A549 (cell line): ENCODE measurements around the gene S100A4. TPM values are rescaled to one million over a fixed set of nuclear protein-coding genes. Genes with fewer than 3 reads are reported as not detected.

Experiments used
- ATAC-seq, 2 experiments: fragments of 200-7000 bp in 1 of 2; fragments of >200 bp in 1 of 2; cut with Nextera tagmentation in 1 of 2; cut with Tn5 transposase in 1 of 2; 3 replicates each; pipeline versions ENCODE4 v1.8.0 to v1.9.1; 2018 to 2020; ENCODE audit warnings: mild to moderate bottlenecking in 1 of 2, moderate library complexity in 1 of 2
- CTCF ChIA-PET: fragments of 300-600 bp; sonication (Branson Sonifier 250); formaldehyde crosslinking; extraction: SDS; loops from one replicate; lab custom pipeline; 2021; ENCODE audit warnings: antibody characterized with exemption, inconsistent platforms; lab: Yijun Ruan, JAX
- POLR2A ChIA-PET: fragments of 350-600 bp; formaldehyde crosslinking; extraction: SDS; loops from one replicate; lab custom pipeline; 2021; ENCODE audit warnings: antibody characterized with exemption, inconsistent platforms; lab: Yijun Ruan, JAX
- DNase-seq, 2 experiments: peaks; one replicate each; pipeline versions ENCODE4 v3.0.0 to v3.0.0-alpha.2; 2011 to 2016; ENCODE audit warnings: low read depth in 1 of 2, low spot score in 1 of 2
- FAIRE-seq: peaks from 2 replicates; lab custom pipeline; 2011; peaks lifted over from hg19 to GRCh38; lab: Jason Lieb, UNC
- H3K27ac ChIP-seq, 2 experiments: fragments of >200 bp; sonication (Bioruptor Twin); formaldehyde crosslinking; 3 replicates each; pipeline ENCODE4 v1.5.1; 2016 to 2017
- H3K4me1 ChIP-seq: fragments of >200 bp; sonication (Bioruptor Twin); formaldehyde crosslinking; 3 replicates; pipeline ENCODE4 v1.6.1; 2016
- H3K4me2 ChIP-seq: fragments of >200 bp; sonication (Bioruptor Twin); formaldehyde crosslinking; 3 replicates; pipeline ENCODE4 v1.6.1; 2016
- H3K4me3 ChIP-seq: fragments of >200 bp; sonication (Bioruptor Twin); formaldehyde crosslinking; 3 replicates; pipeline ENCODE4 v1.5.1; 2016
- H3K9me3 ChIP-seq: fragments of >200 bp; sonication (Bioruptor Twin); formaldehyde crosslinking; 3 replicates; pipeline ENCODE4 v1.6.1; 2016
- BHLHE40 ChIP-seq: IDR thresholded peaks from 2 replicates; pipeline ENCODE4 v1.6.1; 2012; ENCODE audit warnings: low read depth, low read length, inconsistent platforms
- CEBPB ChIP-seq, 2 experiments: fragments of >200 bp in 1 of 2; sonication (Bioruptor Twin) in 1 of 2; formaldehyde crosslinking in 1 of 2; IDR thresholded peaks; 2 replicates each; pipeline ENCODE4 v1.6.1; 2012 to 2016
- CHD2 ChIP-seq: fragments of 150-350 bp; IDR thresholded peaks from 2 replicates; pipeline ENCODE4 v1.6.1; 2014; ENCODE audit warnings: low read length; ENCODE audit not compliant: partially characterized antibody
- CTCF ChIP-seq: fragments of >200 bp; sonication (Bioruptor Twin); formaldehyde crosslinking; IDR thresholded peaks from 3 replicates; pipeline ENCODE4 v1.5.1; 2016
- E2F6 ChIP-seq: IDR thresholded peaks from 2 replicates; pipeline ENCODE4 v1.6.1; 2012; ENCODE audit warnings: low read depth, borderline replicate concordance
- FOSB ChIP-seq: fragments of 250-450 bp; sonication (Bioruptor Pico); IDR thresholded peaks from 2 replicates; pipeline ENCODE4 v1.5.0; 2020; ENCODE audit warnings: mild to moderate bottlenecking, moderate library complexity
- HDAC2 ChIP-seq: fragments of 200-600 bp; sonication (generic); IDR thresholded peaks from 2 replicates; pipeline ENCODE4 v1.6.1; 2016
- HES2 ChIP-seq: fragments of >200 bp; sonication (Bioruptor Twin); formaldehyde crosslinking; IDR thresholded peaks from 2 replicates; pipeline ENCODE4 v1.6.1; 2016
- HOXA7 ChIP-seq: fragments of 250-450 bp; sonication (Bioruptor Pico); IDR thresholded peaks from 2 replicates; pipeline ENCODE4 v1.5.0; 2020; ENCODE audit warnings: mild to moderate bottlenecking, moderate library complexity
- HOXB13 ChIP-seq: fragments of 250-450 bp; sonication (Bioruptor Pico); IDR thresholded peaks from 2 replicates; pipeline ENCODE4 v1.5.0; 2020; ENCODE audit warnings: low read depth, mild to moderate bottlenecking, moderate library complexity
- KDM5A ChIP-seq: fragments of 200-600 bp; sonication (generic); IDR thresholded peaks from 2 replicates; pipeline ENCODE4 v1.6.1; 2016; ENCODE audit warnings: antibody characterized with exemption, mild to moderate bottlenecking
- MAX ChIP-seq: IDR thresholded peaks from 2 replicates; pipeline ENCODE4 v1.6.1; 2012
- NPAS2 ChIP-seq: fragments of 250-450 bp; sonication (Bioruptor Pico); IDR thresholded peaks from 2 replicates; pipeline ENCODE4 v1.8.0; 2022; ENCODE audit warnings: mild to moderate bottlenecking, moderate library complexity, borderline replicate concordance
- PBX3 ChIP-seq: IDR thresholded peaks from 2 replicates; pipeline ENCODE4 v1.6.1; 2012
- POLR2A ChIP-seq: IDR thresholded peaks from 2 replicates; pipeline ENCODE4 v1.6.1; 2012; ENCODE audit warnings: mild to moderate bottlenecking, low read length
- POLR2AphosphoS2 ChIP-seq: conservative IDR thresholded peaks from 2 replicates; pipeline ENCODE4 v1.6.1; 2012; ENCODE audit warnings: low read length, improper control_type of control experiment, inconsistent platforms
- RAD21 ChIP-seq, 2 experiments: fragments of >200 bp in 1 of 2; sonication (Bioruptor Twin) in 1 of 2; formaldehyde crosslinking in 1 of 2; IDR thresholded peaks in 1 of 2; conservative IDR thresholded peaks in 1 of 2; 2 replicates in 1 of 2; 3 replicates in 1 of 2; pipeline ENCODE4 v1.6.1; 2012 to 2018; ENCODE audit warnings: inconsistent platforms in 1 of 2
- RARB ChIP-seq: fragments of 250-450 bp; sonication (Bioruptor Pico); IDR thresholded peaks from 2 replicates; pipeline ENCODE4 v1.8.0; 2021; ENCODE audit warnings: mild to moderate bottlenecking, moderate library complexity
- RNF2 ChIP-seq: fragments of 200-600 bp; sonication (generic); IDR thresholded peaks from 2 replicates; pipeline ENCODE4 v1.6.1; 2016; ENCODE audit warnings: low read depth, mild to moderate bottlenecking, antibody characterized with exemption, moderate library complexity, borderline replicate concordance
- ZC3H11A ChIP-seq: fragments of 450-650 bp; IDR thresholded peaks from 2 replicates; pipeline ENCODE4 v1.6.1; 2014; ENCODE audit warnings: antibody characterized with exemption, mild to moderate bottlenecking
- ZSCAN20 ChIP-seq: fragments of 250-450 bp; sonication (Bioruptor Pico); IDR thresholded peaks from 2 replicates; pipeline ENCODE4 v1.8.0; 2022; ENCODE audit warnings: mild to moderate bottlenecking, moderate library complexity
- WGBS: methylation state at CpG from one replicate; pipeline ENCODE4 v1.1.6; 2017; ENCODE audit errors: missing lambda C conversion rate; 5-methylcytosine and 5-hydroxymethylcytosine counted together
- polyA plus RNA-seq, 4 experiments: library from polyadenylated mRNA; depleted of rRNA in 3 of 4; stranded (reverse); fragments of >200 nt; fragmentation: RNase III in 1 of 4; extraction: RNeasy Plus Mini Kit Qiagen cat#74134 plus additional on column Dnase treatment in 1 of 4; gene quantifications; 2 replicates in 3 of 4; 3 replicates in 1 of 4; pipeline ENCODE4 v1.2.3, GENCODE V29; 2011 to 2017
- TF ChIP-seq, protein P1 (sequence below): fragments of 450-650 bp; IDR thresholded peaks from 2 replicates; pipeline ENCODE4 v1.6.1; 2014; ENCODE audit warnings: antibody characterized with exemption
- TF ChIP-seq, protein P2 (sequence below): fragments of 150-350 bp; IDR thresholded peaks from 2 replicates; pipeline ENCODE4 v1.6.1; 2014; ENCODE audit warnings: low read depth, mild to moderate bottlenecking, low read length

S100A4 gene
- polyA plus RNA-seq, 2 of the 4 experiments (the other 2 are of a cell fraction): 590 to 2,584 TPM

DNA sequence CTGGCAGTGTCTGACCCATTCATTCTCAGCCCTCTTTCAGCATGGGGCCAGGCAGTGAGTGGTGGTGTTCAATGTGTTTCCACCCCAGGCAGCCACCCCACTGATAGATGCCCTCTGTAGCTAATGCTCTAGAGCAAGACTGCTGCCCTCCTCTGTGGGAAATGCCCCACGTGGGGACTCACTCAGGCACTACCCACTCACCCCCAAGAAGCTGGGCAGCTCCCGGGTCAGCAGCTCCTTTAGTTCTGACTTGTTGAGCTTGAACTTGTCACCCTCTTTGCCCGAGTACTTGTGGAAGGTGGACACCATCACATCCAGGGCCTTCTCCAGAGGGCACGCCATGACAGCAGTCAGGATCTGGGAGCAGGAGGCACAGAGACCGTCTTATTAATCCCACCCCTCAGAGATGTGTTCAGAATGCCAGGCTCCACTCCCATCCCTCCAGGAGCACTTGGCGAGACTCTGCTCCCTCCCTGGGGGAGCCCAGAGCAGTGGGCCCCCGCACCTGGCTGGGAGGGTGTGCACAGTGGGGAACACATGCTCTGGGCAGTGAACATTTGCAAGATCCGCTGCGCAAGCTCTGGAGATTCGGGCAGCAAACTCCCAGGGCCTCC, 1.0 kb downstream of the S100A4 start:
- ChIA-PET CTCF (interaction anchor here (0.7 to 16.2 kb wide), 8 partner anchors 11 to 55 kb away, joined by 3 to 141 read pairs (median 22); partner anchors contain the start of genes S100A2 and S100A6), POLR2A (interaction anchor here (0.5 to 6.8 kb wide), 11 partner anchors 10 to 446 kb away, joined by 3 to 114 read pairs (median 4); partner anchors contain the start of genes CHTOP, INTS3, RPS27 and S100A2)
- Histone ChIP-seq H3K9me3 (no peaks in the 10 kb centered on the region), H3K4me1 (peaks cover 88% of the 10 kb centered on the region), H3K27ac (peak overlapping the region; percentile 96 to 97), H3K4me2 (peak overlapping the region; percentile 99), H3K4me3 (peak overlapping the region; percentile 62)
- TF ChIP-seq RNF2 (no peak), E2F6 (0 out of 2 replicates have a peak, but pooled peaks have one; percentile 7)
- TF ChIP-seq, protein P1, sequence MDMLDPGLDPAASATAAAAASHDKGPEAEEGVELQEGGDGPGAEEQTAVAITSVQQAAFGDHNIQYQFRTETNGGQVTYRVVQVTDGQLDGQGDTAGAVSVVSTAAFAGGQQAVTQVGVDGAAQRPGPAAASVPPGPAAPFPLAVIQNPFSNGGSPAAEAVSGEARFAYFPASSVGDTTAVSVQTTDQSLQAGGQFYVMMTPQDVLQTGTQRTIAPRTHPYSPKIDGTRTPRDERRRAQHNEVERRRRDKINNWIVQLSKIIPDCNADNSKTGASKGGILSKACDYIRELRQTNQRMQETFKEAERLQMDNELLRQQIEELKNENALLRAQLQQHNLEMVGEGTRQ: no peak
- WGBS: 8% methylated on average over 10 of the region's 10 CpGs
- FAIRE-seq (no peak), DNase-seq (no peak), ATAC-seq (peak; percentile 0 to 1; a peak in 2 of 6 replicates)

DNA sequence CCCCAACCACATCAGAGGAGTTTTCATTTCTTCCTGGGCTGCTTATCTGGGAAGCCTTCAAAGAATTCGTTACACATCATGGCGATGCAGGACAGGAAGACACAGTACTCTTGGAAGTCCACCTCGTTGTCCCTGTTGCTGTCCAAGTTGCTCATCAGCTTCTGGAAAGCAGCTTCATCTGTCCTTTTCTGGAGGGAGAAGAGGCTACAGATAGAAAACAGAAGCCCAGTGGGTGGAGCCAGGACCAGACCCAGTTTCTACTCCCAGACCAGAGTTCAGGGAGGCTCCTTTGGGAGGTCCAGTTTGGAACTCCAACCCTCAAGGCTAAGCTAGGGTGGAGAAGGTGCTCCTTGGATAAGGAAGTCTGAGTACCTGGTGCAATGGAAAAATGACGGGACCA, 1.9 kb downstream of the S100A4 start:
- FAIRE-seq (no peak), DNase-seq (no peak), ATAC-seq (no peak)
- peak overlapping the region; percentile 62 for H3K4me3 ChIP-seq
- peaks cover 82% of the 10 kb centered on the region for H3K4me1 ChIP-seq
- 79% methylated on average over 4 of the region's 4 CpGs for WGBS
- TF ChIP-seq CTCF: no peak
- TF ChIP-seq MAX: no peak
- no peak for TF ChIP-seq FOSB
- TF ChIP-seq BHLHE40: no peak
- no peak for TF ChIP-seq ZC3H11A
- TF ChIP-seq HOXA7 (CRISPR knock-in tag): no peak
- TF ChIP-seq KDM5A: no peak
- no peak for TF ChIP-seq CEBPB (IDR thresholded peaks at IDR 0.05)
- no peak for TF ChIP-seq NPAS2 (CRISPR knock-in tag)
- TF ChIP-seq HDAC2: no peak
- no peak for TF ChIP-seq ZSCAN20
- no peak for TF ChIP-seq RNF2
- TF ChIP-seq POLR2AphosphoS2: no peak
- TF ChIP-seq CHD2: no peak
- no peaks in the 10 kb centered on the region for H3K9me3 ChIP-seq
- peak overlapping the region; percentile 99 for H3K4me2 ChIP-seq
- ChIA-PET POLR2A (interaction anchor here (1.3 to 6.8 kb wide), 3 partner anchors 9 to 447 kb away, joined by 4 to 114 read pairs (median 39); partner anchors contain the start of genes RPS27, S100A2 and S100A6), CTCF (interaction anchor here (1.0 to 16.2 kb wide), 7 partner anchors 9 to 83 kb away, joined by 3 to 141 read pairs (median 19); partner anchors contain the start of genes S100A13, S100A2 and S100A6)
- H3K27ac ChIP-seq: peak overlapping the region; percentile 96 to 97

DNA sequence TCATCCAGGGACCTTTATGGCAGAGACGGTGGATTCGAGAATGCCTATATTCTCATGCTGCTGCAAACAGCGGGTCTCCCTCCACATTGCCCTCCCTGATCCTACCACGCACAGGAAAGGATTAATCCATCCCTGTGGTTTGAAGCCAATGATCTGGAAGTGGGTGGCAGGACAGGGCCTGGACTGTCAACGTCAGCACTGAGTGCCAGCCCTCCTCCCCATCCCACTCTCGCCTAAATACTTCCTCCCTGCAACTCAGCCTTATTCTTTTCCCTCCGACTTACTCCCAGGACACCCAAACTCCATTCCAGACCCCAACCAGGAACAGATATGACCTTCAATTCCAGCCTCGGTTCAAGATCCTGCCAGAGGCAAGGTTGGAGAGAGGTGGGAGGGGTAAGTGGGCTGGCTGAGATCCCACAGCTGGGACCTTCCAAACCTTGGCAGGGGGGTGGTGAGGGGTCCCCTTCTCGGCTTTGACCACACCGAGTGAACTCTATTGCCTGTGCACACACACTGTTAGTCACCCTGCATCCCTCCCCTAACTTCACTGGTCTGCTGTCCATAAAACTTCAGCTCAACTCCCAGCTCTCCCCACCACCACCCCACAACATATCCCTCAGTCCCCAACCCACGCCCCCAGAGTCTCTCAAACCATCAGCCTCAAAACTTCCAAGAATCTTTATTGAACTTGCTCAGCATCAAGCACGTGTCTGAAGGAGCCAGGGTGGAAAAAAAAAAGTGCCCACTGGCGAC, 2.5 kb downstream of the S100A4 start:
- peak overlapping the region; percentile 62 for H3K4me3 ChIP-seq
- H3K9me3 ChIP-seq: no peaks in the 10 kb centered on the region
- DNase-seq: no peak
- ATAC-seq: no peak
- H3K4me1 ChIP-seq: peaks cover 82% of the 10 kb centered on the region
- H3K4me2 ChIP-seq: peak overlapping the region; percentile 99
- TF ChIP-seq HOXB13 (CRISPR knock-in tag): no peak
- TF ChIP-seq RAD21 (conservative IDR thresholded peaks at IDR 0.05 in 1 of 2, IDR thresholded peaks at IDR 0.05 in 1 of 2): no peak
- no peak for TF ChIP-seq RARB
- TF ChIP-seq HES2: no peak
- peak; percentile 17; the same call in 1 of the 2 replicates for TF ChIP-seq POLR2A
- no peak for TF ChIP-seq FOSB
- no peak; the same call in 1 of the 2 replicates for TF ChIP-seq PBX3
- TF ChIP-seq, protein P2, sequence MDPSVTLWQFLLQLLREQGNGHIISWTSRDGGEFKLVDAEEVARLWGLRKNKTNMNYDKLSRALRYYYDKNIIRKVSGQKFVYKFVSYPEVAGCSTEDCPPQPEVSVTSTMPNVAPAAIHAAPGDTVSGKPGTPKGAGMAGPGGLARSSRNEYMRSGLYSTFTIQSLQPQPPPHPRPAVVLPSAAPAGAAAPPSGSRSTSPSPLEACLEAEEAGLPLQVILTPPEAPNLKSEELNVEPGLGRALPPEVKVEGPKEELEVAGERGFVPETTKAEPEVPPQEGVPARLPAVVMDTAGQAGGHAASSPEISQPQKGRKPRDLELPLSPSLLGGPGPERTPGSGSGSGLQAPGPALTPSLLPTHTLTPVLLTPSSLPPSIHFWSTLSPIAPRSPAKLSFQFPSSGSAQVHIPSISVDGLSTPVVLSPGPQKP: no peak
- H3K27ac ChIP-seq: peak overlapping the region; percentile 96 to 97
- FAIRE-seq: no peak
- ChIA-PET CTCF (interaction anchor here (0.6 to 16.2 kb wide), 8 partner anchors 9 to 84 kb away, joined by 3 to 141 read pairs (median 12); partner anchors contain the start of genes S100A13, S100A2 and S100A6), POLR2A (interaction anchor here (3.1 to 6.8 kb wide), 2 partner anchors 9 to 23 kb away, joined by 39 to 114 read pairs; partner anchors contain the start of genes S100A2 and S100A6)
- WGBS: 68% methylated on average over 13 of the region's 13 CpGs
